Liver (tissue), 3 donors: ENCODE measurements around the gene MID2.

Experiments used
- ATF3 ChIP-seq: IDR thresholded peaks from 2 replicates; pipeline ENCODE4 v1.6.1; 2016; ENCODE audit warnings: antibody characterized with exemption
- CTCF ChIP-seq: fragments of 150-350 bp; IDR thresholded peaks from 2 replicates; pipeline ENCODE4 v1.5.1; 2017; ENCODE audit warnings: improper control_type of control experiment, low read depth, low read length; ENCODE audit not compliant: missing input control
- EGR1 ChIP-seq, 2 donors: IDR thresholded peaks; 2 replicates each; pipeline ENCODE4 v1.6.1; 2016 to 2018; ENCODE audit warnings: antibody characterized with exemption in 2 of 2, low read depth in 2 of 2
- GABPA ChIP-seq, 2 donors: IDR thresholded peaks in 1 of 2; conservative IDR thresholded peaks in 1 of 2; 2 replicates each; pipeline ENCODE4 v1.6.1; 2016; ENCODE audit warnings: antibody characterized with exemption in 2 of 2, mild to moderate bottlenecking in 1 of 2, moderate library complexity in 1 of 2
- HNF4A ChIP-seq, 2 donors: conservative IDR thresholded peaks; 2 replicates each; pipeline ENCODE4 v1.6.1; 2016; ENCODE audit warnings: antibody characterized with exemption in 2 of 2, mild to moderate bottlenecking in 2 of 2
- JUND ChIP-seq, 2 donors: IDR thresholded peaks; 2 replicates each; pipeline ENCODE4 v1.6.1; 2016; ENCODE audit warnings: antibody characterized with exemption in 2 of 2
- MAX ChIP-seq: IDR thresholded peaks from 2 replicates; pipeline ENCODE4 v1.6.1; 2016; ENCODE audit warnings: antibody characterized with exemption
- NR2F2 ChIP-seq: IDR thresholded peaks from 2 replicates; pipeline ENCODE4 v1.6.1; 2016; ENCODE audit warnings: antibody characterized with exemption
- REST ChIP-seq: IDR thresholded peaks from 2 replicates; pipeline ENCODE4 v1.6.1; 2016; ENCODE audit warnings: antibody characterized with exemption, mild to moderate bottlenecking
- RXRA ChIP-seq, 2 donors: IDR thresholded peaks; 2 replicates each; pipeline ENCODE4 v1.6.1; 2017 to 2018; ENCODE audit warnings: antibody characterized with exemption in 2 of 2, mild to moderate bottlenecking in 1 of 2
- SP1 ChIP-seq: IDR thresholded peaks from 2 replicates; pipeline ENCODE4 v1.6.1; 2018; ENCODE audit warnings: antibody characterized with exemption, mild to moderate bottlenecking
- TAF1 ChIP-seq: conservative IDR thresholded peaks from 2 replicates; pipeline ENCODE4 v1.6.1; 2016; ENCODE audit warnings: antibody characterized with exemption, mild to moderate bottlenecking
- donor health status: healthy.
- donor health status: healthy.

GRCh38 chrX:107880054-107880610 lies 54.5 kb downstream of the MID2 start:
- TF ChIP-seq REST (no peak), NR2F2 (no peak), CTCF (no peak), RXRA (IDR thresholded peaks at IDR 0.05) (peak; percentile 24 to 62), GABPA (IDR thresholded peaks at IDR 0.05 in 1 of 2, conservative IDR thresholded peaks at IDR 0.05 in 1 of 2) (no peak), JUND (IDR thresholded peaks at IDR 0.05) (no peak), ATF3 (no peak), SP1 (no peak), MAX (no peak), TAF1 (no peak), EGR1 (IDR thresholded peaks at IDR 0.05; ENCODE audit: low read depth in 2 of 2) (no peak), HNF4A (conservative IDR thresholded peaks at IDR 0.05) (no peak)
